DOHH2 (cell line): ENCODE measurements around the gene UFSP1.

Experiments used
- EZH2phosphoT487 ChIP-seq: fragments of 200-600 bp; sonication (generic); IDR thresholded peaks from 2 replicates; pipeline ENCODE4 v1.6.1; 2017; ENCODE audit warnings: borderline replicate concordance, mild to moderate bottlenecking, antibody characterized with exemption, low read length, moderate library complexity, mixed read lengths
- TF ChIP-seq, protein P1 (sequence below): fragments of 200-600 bp; sonication (generic); IDR thresholded peaks from one replicate; pipeline ENCODE4 v1.5.1; 2014; ENCODE audit warnings: antibody characterized with exemption, mild to moderate bottlenecking, low read depth, low read length; ENCODE audit not compliant: poor library complexity, severe bottlenecking

DNA sequence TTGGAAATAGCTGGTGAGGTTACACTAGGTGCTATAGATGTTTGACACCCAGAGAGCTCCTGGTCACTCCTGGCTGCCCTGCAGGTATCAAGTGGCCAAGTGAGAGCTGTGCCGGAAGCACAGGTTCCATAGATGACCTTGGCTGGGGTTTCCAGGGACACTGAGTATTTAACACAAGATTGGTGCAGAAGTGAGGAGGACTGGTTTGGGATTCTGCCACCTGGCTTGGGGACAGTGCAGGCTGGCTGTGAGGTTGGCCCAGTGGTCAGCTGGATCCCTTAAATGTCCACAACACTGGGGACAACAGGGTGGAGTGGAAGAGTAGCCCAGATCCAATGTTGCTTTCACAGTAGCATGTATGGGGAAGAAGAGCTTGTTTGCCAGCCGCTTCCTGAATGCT, 11.5 kb upstream of the UFSP1 start:
- TF ChIP-seq, protein P1, sequence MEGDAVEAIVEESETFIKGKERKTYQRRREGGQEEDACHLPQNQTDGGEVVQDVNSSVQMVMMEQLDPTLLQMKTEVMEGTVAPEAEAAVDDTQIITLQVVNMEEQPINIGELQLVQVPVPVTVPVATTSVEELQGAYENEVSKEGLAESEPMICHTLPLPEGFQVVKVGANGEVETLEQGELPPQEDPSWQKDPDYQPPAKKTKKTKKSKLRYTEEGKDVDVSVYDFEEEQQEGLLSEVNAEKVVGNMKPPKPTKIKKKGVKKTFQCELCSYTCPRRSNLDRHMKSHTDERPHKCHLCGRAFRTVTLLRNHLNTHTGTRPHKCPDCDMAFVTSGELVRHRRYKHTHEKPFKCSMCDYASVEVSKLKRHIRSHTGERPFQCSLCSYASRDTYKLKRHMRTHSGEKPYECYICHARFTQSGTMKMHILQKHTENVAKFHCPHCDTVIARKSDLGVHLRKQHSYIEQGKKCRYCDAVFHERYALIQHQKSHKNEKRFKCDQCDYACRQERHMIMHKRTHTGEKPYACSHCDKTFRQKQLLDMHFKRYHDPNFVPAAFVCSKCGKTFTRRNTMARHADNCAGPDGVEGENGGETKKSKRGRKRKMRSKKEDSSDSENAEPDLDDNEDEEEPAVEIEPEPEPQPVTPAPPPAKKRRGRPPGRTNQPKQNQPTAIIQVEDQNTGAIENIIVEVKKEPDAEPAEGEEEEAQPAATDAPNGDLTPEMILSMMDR, result no peak
- no peak for TF ChIP-seq EZH2phosphoT487
